ENCODE data around the gene KIF25. TPM values are rescaled to one million over a fixed set of nuclear protein-coding genes. Genes with fewer than 3 reads are reported as not detected.
"Not testable (repeated sequence)": the region's sequence is repeated elsewhere in the genome, so short reads cannot be mapped to it uniquely, and the experiment has no call there.

Gene KIF25
- polyA plus RNA-seq, 5 donors = 10.9 to 13.7 (median 13.2) TPM

- peak; percentile 45 to 46 for DNase-seq
Measured at GRCh38 chr6:167974640-167975344, 22.7 kb upstream of the KIF25 start.

GRCh38 chr6:167975458-167975857 lies 22.0 kb upstream of the KIF25 start:
- DNase-seq = no peak

- not testable (repeated sequence) for DNase-seq
Measured at GRCh38 chr6:167976116-167976657, 21.3 kb upstream of the KIF25 start.

GRCh38 chr6:167976708-167977107 lies 20.8 kb upstream of the KIF25 start:
- DNase-seq = no peak

GRCh38 chr6:167977717-167978467 lies 19.6 kb upstream of the KIF25 start:
- DNase-seq = no peak

GRCh38 chr6:167978607-167979006 lies 18.9 kb upstream of the KIF25 start:
- DNase-seq = no peak

GRCh38 chr6:167979436-167980139 lies 17.9 kb upstream of the KIF25 start:
- peak; percentile 56 to 64 for DNase-seq

GRCh38 chr6:167980911-167981580 lies 16.4 kb upstream of the KIF25 start:
- peak; percentile 45 to 48 for DNase-seq

GRCh38 chr6:167981916-167982462 lies 15.5 kb upstream of the KIF25 start:
- DNase-seq = no peak

GRCh38 chr6:167984144-167984719 lies 13.2 kb upstream of the KIF25 start:
- DNase-seq = no peak

GRCh38 chr6:167984876-167985604 lies 12.4 kb upstream of the KIF25 start:
- no peak for DNase-seq

- no peak for DNase-seq
Measured at GRCh38 chr6:167985911-167986595, 11.4 kb upstream of the KIF25 start.

- DNase-seq = no peak
Measured at GRCh38 chr6:167987396-167988153, 9.9 kb upstream of the KIF25 start.

GRCh38 chr6:167988154-167988495 lies 9.3 kb upstream of the KIF25 start:
- DNase-seq = no peak

- DNase-seq = no peak
Measured at GRCh38 chr6:167988945-167989841, 8.3 kb upstream of the KIF25 start.

GRCh38 chr6:167990016-167990945 lies 7.2 kb upstream of the KIF25 start:
- no peak for DNase-seq

GRCh38 chr6:167993169-167993568 lies 4.3 kb upstream of the KIF25 start:
- no peak for DNase-seq
